ENCODE data around the gene TMED1.

GRCh38 chr19:10818301-10819123 is 17.5 kb downstream of the TMED1 start:
- TF ChIP-seq TAF1 (IDR thresholded peaks at IDR 0.05; ENCODE audit: low read depth) (no peak), FOXM1 (IDR thresholded peaks at IDR 0.05; ENCODE audit: borderline replicate concordance, low read depth) (no peak), RAD21 (IDR thresholded peaks at IDR 0.05; ENCODE audit: low read depth) (no peak), REST (IDR thresholded peaks at IDR 0.05; ENCODE audit: low read depth) (no peak), ZBTB7A (IDR thresholded peaks at IDR 0.05; ENCODE audit: low read depth) (no peak), YY1 (IDR thresholded peaks at IDR 0.05; ENCODE audit: low read depth) (no peak), TCF12 (IDR thresholded peaks at IDR 0.05; ENCODE audit: low read depth) (no peak), EP300 (IDR thresholded peaks at IDR 0.05; ENCODE audit: borderline replicate concordance) (no peak), CEBPB (IDR thresholded peaks at IDR 0.05) (no peak), EGR1 (IDR thresholded peaks at IDR 0.05) (no peak), MAX (IDR thresholded peaks at IDR 0.05) (no peak)
- TF ChIP-seq, protein P1, sequence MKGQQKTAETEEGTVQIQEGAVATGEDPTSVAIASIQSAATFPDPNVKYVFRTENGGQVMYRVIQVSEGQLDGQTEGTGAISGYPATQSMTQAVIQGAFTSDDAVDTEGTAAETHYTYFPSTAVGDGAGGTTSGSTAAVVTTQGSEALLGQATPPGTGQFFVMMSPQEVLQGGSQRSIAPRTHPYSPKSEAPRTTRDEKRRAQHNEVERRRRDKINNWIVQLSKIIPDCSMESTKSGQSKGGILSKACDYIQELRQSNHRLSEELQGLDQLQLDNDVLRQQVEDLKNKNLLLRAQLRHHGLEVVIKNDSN (IDR thresholded peaks at IDR 0.05) = no peak
